A549 treated with AZD2906 at 1 μM for 4 hours (cell line): ENCODE results near the gene RCOR3. TPM values are rescaled to one million over a fixed set of nuclear protein-coding genes. Genes with fewer than 3 reads are reported as not detected.

Experiments used
- total RNA-seq: library from RNA; stranded (reverse); fragments of 200-300 nt; extraction: Qiagen RNA extraction; gene quantifications from 5 replicates; pipeline ENCODE4 v1.2.3, GENCODE V29; 2022

The RCOR3 gene
- 28.7 to 32.5 TPM (median 29.8 TPM) in 5 replicates for total RNA-seq

GRCh38 chr1:211258756-211259637 is at the start of gene RCOR3:
TSS of gene RCOR3 (plus strand) at chr1:211259366. CDS start at chr1:211259561, 195 bp downstream.

DNA sequence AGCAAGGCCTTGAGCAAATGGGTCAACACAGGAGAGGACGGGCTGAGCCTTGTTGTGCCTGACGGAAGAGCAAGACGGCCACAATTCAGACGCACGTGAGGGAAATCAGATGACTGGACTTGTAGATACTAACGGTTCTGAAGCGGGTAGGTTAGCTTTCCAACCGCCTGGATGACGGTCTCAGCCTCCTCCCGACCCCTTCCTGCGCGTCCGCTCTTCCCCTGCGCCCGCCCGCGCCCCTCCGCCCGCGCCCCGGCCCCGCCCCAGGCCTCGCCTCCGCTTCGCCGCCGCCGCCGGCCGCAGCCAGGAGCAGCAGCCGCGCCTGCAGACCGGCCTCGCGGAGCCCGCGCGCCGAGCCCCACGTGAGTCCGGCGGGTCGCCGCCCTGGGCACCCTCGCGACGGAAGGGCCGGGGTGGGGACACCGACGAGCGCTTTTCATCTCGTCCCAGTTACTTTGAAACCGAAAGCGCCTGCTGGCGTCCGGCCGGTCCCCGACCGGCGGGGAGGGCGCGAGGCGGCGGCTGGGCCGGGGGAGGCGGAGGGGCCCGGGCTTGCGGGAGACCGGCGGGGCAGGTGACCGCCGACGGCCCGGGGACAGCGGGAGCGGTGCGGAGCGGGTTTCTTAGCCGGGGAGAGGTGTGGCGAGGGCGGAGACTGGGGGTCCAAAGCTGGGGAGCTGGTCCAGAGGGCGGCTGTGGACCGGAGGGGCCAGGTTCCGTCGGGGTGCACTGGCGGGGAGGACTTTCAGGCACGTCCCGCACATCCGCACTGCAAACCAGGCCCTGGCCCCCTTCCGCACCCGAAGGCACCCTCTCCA is 67.6 kb downstream of the RCOR3 start, which contains the start of gene TRAF5:
Gene TRAF5, plus strand, starts transcription at position 306 of the 818 bp plus-strand sequence. CDS start 26,407 bp downstream, outside the sequence.

Other genes starting within 250 kb of the RCOR3 start
- 1.8 to 2.9 TPM (median 2.1 TPM) in 5 replicates for gene KCNH1, start 125.2 kb upstream of the RCOR3 start, total RNA-seq
- 7.1 to 8.1 TPM (median 7.5 TPM) in 5 replicates for gene TRAF5, start 67.5 kb downstream of the RCOR3 start, total RNA-seq
- gene RD3, start 232.8 kb downstream of the RCOR3 start, total RNA-seq: not detected in 5 replicates